Activated effector memory CD4-positive, alpha-beta T cell treated with Interleukin-2 at 50 U/mL for 16 hours (primary cell): ENCODE data around the gene FRMPD4.

Source experiments
- DNase-seq: peaks from one replicate; pipeline ENCODE4 v3.0.0-alpha.2; 2020

The FRMPD4 gene

DNA sequence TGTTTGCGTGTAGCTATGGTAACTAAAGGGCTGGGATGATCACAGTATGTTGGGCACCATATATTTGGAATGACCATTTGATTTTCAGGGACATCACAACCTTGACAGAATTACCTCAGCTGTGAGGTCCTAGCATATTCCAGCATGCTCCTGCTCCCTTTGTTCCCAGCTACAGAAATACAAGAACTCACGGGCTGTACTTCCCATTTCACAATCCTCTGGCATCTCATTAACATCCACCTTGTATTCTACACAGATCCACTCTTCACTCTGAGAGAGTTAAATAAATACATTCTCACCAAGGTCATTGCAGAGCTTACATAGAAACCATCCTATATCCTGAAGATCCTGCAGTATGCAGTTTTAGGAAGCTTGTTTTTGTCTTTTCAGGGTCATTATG lies 169.7 kb downstream of the FRMPD4 start:
- DNase-seq, result no peak

DNA sequence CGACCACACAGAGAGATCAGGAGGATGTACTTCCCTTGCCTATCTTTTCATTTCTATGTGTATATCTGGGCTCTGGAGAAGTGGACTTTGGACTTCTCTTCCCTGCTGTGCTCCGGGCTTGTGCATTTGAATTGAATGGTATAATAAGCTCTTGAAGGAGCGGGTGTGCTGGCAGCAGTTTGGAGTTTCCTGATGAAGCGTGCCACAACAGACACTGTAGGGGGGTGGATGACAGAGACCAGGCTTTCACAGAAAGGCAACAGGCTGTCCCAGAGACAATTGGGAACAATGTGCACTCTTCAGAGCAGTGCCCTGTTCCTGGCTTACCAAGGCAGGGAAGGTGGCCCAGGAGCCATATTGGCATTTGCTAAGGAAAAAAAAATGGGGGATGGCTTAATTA lies 170.1 kb downstream of the FRMPD4 start:
- no peak for DNase-seq

DNA sequence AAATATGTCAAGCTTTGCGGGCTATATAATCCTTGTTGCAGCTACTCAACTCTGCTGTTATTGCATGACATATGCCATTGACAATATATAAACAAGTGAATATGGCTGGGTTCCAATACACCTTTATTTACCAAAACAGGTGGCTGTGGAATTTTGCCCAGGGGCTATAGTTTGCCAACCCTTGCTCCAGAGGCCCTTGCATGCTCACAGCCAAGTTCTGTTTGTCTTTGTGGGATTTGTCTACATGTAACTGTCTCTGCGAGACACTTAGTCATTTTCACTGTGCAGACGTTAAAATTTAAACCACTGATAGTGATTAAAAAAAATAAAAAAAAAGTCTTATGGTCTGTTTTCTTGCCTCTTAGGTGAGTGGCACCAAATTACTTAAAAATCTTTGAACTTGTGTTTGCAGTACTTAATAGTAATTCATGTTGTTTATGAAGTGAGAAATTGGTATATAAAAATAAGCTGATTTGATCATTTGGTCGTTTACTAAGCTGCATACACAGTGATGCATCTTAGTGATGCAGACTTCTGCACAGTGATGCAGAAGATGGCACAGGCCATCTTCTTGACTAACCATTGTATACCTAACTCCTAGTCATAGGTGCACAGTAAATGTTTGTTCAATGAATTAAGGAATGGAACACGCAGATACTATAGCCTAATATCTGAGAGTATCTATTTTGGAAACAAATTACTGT lies 170.9 kb downstream of the FRMPD4 start:
- no peak for DNase-seq

DNA sequence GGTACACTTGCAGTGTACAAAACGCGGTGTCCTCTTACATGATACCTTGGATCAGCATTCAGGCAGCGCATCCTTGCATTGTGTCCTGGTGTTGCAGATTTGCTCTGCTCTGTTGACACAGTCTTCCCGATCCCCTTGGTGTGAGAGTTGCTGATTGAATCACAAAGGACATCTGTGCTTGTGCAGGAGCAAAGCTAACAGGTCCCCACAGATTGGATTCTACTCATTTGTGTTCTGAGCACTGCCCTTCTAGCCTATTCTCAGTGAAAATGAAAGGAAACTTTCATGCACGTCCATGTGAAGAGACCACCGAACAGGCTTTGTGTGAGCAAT lies 171.4 kb downstream of the FRMPD4 start:
- DNase-seq, result no peak

DNA sequence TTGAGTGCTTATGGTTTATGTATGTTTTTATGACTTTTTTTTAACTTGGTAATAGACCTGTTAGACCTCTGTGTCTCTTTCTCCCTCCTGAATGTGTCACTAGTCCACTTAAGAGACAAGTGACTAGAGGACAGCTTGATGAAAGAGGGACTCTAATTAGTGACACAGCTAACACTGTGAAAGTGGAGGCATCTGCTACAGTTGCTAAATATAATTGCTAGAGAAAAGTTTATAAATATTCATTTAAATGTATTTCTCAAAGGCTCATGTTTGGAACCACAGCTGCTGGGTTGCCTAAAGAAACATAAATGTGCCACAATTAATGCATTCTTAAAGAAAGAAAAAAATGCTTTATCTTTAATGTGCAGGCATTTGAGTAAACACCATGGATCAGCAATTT lies 176.4 kb downstream of the FRMPD4 start:
- no peak for DNase-seq

DNA sequence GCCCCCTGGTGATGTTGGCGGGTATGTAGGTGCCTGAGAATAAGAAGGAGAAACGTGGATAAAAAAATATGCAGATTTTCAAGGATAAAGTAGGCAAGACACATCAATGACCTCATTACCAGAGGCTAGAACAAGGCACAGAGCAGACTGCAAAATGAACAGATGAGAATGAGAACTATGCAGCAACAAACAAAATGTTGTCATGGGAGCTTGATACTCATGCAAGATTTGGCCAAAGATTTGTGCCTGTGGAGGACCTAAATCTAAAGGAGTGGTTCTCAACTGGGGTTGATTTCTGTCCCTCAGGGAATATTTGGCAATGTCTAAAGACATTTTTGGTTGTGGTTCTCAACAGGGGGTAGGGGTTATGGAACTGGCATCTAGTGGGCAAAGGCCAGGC lies 177.3 kb downstream of the FRMPD4 start:
- no peak for DNase-seq

DNA sequence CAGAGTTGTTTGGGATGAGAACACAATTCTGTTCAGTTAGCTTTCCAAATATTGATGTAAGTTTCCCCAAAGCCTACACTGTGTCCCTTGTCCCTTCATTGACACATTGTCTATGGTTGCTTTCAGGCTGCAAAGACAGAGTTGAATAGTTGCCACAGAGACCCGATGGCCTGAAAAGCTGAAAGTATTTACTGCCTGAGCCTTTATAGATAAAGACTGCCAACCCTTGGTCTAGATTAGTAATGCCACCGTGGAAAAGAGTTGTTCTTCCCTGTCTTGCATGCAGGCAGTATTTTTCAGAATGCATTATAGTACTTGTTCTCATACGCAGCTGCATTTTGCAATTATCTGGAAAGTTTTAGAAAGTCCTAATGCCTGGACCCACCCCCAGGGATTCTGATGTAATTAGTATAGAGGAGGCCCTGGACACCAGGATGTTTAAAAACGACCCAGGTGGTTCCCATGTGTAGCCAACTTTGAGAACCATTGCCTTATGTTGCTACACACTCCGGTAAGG lies 180.8 kb downstream of the FRMPD4 start:
- no peak for DNase-seq

DNA sequence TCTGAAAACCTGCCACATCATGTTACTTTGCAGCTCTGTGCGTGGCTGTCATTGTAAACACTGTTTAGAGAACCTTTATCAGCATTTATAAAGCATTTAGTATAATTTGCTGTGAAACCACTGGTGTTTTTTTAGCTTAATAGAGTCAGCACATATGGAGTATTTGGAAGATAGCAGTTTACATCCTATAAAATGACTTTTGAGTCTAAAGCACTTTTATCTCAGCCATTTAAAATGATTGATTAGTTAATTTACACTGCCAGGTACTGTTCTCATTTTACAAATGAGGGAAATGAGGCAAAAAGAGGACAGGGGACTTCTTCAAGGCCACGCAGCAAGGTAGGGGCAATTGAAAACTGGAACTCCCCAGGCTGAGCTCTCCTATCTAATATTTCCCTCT lies 181.7 kb downstream of the FRMPD4 start:
- no peak for DNase-seq

DNA sequence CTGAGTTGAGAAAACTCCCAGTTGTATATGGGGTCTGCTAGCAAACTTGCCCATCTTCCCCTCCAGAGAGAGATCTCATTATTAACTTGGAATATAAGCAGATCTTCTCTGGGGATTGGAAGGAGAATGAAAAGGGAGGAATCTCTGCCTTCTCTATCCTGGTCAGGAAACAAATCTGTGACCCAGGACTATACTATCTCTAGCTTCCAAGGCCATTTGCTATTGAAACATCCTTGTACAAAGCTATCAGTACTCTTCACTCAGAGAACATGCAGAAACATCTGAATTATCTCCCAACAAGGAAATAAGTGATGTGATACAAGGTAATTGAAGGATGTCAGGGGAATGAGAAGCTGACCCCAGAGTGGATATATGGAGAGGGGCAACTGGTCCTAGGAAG lies 183.8 kb downstream of the FRMPD4 start:
- no peak for DNase-seq

DNA sequence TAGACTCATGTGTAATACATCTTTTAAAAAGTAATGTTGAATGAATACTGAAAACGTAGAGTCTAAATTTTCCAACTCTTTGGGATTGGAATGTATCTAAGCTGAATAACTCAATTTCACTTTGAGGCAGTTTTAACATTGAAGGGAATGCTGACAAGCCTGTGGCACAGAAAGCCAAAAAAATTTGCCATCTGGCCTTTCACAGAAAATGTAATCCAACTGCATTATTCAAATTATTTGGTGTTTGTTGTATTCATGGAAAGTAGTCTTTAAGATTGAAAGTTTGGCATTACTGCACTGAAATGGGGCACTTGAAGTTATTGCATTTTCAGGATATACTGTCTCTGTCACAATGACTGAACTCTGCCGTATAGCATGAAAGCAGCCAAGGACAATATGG lies 186.9 kb downstream of the FRMPD4 start:
- DNase-seq, result no peak

DNA sequence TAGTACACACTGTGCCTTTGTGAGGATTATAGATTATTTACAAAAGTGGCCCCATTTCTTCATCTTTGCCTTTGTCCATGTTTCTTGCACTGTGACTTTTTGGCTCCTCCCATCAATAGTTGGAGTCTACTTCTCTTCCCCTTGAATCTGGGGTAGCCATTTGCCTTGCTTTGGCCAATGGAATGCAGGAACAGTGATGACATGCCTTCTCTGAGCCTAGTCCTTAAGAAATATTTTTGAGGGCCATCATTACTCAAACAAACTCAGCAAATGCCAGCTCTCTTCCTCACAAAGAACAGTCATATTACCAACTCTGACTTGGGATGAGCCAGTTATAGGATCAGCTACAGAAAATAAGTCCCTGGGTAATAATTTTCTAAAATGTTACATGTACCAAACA lies 189.6 kb downstream of the FRMPD4 start:
- no peak for DNase-seq

DNA sequence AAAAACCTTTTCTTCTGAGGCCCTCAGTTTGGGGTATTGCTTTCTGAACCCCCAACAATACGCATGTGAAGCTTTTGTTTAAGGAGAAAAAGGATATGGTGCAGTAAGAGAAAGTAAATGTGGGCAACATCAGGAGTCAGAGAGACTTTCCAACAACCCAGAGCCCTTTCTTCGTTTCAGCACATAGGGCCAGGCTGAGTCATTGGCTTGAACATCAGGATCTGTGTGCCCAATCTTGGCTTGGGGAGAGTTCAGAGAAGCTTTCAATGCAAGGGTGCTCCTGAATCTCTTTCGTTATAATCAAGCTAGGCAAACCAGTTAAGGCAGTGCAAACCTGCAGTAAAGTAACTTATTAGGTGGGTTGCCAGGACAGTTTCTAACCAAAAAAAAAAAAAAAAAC lies 191.2 kb downstream of the FRMPD4 start:
- no peak for DNase-seq

DNA sequence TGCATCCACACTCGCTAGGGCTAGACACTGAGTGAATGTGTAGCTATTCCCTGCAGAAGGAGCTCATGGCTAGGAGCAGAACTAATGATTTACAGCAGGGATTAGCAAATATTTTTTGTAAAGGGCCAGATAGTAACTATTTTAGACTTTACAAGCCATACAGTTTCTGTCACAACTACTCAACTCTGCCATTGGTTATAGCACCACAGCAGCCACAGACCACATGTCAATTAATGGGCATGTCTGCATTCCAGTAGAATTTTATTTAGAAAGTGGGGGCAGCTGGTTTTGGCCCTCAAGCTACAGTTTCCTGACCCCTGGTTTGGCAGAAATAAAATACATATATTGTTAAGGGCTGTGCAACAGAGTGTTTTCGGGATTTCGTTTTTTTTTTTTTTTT lies 192.6 kb downstream of the FRMPD4 start:
- DNase-seq, result no peak

DNA sequence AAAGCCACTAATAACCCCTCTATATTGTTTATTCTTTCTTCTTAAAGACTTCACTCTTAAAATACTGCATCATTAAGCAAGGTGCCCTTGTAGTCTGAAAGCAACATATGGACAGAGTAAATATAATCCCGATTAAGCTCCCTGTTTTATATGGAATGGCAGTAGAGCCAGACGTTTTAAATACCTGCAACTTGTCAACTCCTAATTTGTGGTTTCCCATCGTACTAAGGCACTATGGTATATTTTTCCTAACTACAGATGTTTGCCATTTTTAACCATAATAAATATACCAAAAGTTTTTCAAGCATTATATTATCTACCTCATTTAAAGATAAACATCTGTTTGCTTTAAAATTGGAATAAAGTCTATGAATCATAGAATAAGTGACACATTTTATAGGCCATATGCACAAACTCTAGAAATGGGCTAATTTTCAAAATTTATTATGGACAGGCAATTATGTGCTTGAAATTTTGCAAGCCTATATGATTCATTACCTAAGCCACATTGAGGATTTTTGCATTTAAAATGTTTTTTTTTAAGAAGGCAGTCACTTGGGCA lies 194.6 kb downstream of the FRMPD4 start:
- no peak for DNase-seq

DNA sequence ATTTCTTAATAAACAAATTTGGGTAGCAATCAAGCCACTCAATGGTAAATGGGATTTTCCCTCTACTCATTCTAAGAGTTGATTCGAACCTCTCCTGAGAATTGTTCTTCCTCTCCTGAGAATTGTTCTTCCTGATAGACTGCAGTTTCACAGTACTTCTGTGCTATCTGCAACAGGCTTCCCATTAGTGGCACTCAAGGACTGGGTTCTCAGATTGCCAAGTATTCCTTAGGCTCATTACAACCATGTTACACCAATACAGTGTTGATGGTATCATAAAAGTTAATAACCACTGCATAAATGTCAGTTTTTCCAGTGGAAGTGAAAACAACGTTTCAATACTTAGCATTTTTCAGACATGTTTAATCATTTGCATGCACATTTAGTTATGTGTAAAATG lies 201.6 kb downstream of the FRMPD4 start:
- DNase-seq, result no peak

DNA sequence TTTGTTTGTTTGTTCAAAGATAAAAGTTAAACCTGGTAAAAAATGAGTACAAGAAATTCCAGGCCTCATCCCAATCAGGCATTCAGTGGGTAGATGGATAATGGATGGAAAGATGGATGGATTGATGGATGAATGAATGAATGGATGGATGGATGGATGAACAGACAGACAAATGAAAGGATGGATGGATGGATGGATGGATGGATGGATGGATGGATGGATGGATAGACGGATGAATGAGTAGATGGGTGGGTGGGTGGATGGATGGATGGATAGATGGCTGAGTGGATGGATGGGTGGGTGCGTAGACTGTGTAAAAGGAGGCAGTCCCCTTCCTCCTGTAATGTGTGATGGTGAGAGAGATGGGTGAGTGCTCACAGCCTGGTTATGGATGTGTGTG lies 206.7 kb downstream of the FRMPD4 start:
- DNase-seq, result no peak

DNA sequence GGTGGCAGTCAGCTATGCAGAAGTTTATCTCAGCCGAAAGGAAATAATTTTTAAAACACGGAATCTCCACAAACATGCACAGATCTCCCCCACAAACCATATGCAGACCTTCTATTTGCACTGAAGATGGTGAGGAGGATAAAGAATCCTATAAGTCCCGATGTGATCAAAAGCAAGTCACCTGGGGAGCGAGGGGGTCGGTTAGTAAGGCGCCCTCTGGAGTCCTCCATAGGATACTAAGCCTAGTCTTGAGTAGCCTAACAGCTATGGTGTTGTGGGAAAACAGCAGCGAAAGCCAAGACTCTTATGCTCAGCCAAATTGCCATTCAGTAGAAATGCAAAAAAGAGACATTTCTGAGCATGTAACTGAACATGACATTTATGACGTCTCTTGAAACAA lies 210.9 kb downstream of the FRMPD4 start:
- no peak for DNase-seq

DNA sequence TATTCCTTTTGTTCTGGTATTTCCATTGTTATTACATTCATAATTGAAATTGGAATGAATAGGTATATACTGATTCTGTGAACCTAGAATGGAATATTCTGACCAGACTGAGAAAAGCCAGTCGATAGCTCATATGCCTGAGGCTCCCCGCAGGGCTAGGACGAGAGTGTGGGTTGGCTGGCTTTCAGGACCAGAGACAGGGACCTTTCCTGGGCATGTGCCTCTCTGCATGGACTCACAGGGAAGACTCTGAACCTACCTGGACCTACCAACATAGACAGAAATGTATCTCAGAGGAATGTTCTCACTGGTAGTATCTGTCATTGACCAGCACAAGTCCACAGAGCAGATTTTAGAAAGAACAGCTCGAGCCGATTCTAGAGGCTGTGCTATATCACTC lies 214.6 kb downstream of the FRMPD4 start:
- DNase-seq, result no peak

DNA sequence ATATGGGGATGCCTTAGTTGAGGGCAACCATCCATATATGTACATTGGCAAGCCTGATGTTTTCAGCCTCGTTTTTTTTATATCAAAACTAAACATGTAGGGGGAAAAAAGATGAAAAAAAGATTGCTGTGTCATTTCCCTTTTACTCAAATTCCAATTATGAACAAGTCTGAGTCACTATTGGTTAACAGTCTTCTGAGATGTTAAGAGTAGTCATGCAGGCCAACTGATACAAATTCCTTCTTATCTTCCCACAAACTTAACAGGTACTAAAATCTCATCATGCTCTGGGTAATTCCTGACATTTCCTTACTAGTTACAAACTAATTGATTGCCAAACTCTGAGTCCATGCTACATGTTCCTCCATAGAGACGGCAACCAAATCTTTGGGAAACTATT lies 222.1 kb downstream of the FRMPD4 start:
- no peak for DNase-seq

DNA sequence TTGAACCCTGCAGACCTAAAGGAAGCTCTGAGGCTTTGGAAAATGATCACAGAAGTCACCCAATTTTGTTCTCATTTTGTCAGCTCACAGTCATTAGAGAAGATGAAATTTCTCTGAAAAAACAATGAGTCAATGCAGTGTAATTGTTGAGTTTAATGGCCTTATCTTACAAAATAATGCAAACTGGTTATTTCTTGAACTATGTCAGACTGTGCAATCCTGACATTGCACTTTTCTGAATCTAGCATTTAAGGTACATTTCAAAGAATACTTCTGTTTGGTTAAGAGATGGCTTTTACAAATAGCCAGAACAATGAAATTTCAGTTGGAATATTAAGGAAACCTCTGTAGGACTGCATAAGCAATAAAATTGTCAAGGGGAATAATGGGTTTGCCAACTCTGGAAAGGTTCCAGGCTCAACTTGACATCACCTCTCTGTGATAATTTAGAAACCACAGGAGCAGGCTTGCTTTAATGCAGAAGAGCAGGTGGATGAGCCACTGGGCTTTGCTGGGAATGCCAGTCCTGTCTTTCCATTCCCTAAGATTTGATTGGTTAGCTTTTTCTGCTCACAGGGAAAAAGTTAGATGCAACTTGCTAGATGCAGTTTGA lies 222.8 kb downstream of the FRMPD4 start:
- DNase-seq, result no peak

DNA sequence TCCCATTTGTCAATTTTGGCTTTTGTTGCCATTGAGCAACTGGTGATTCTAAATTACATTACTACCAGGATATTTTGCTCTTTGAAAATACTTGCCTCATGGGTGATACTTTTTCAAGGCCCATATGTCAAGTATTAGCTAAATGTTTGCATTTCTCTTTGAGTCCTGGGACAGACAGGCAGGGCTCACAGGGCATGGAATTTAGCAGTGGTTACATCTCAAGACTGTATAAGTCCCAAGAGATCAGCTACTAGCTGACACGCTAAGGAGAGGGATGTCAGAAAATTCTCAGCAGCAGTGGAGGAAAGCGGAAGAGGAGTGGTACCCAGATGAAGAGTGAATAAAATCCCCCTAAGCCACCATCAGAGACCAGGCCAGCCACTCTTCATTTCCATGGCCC lies 224.9 kb downstream of the FRMPD4 start:
- no peak for DNase-seq

DNA sequence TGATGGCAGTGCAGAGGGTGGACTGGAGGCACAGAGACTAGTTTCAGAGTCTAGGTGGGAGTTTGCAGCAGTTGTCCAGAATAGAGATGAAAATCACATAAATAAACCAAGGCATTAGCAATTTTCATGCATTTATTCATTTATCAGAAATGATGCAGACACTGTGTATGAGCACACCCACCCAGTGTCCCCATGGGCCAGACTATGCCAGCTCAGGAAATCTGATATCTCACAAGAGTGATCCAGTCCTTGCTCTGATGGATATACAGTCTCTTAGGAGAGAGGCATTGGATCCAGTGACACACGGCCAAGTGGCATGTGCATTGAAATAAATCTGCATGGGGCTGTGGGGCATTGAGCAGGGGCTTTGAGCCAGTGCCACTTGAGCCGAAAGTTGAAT lies 228.2 kb downstream of the FRMPD4 start:
- no peak for DNase-seq

DNA sequence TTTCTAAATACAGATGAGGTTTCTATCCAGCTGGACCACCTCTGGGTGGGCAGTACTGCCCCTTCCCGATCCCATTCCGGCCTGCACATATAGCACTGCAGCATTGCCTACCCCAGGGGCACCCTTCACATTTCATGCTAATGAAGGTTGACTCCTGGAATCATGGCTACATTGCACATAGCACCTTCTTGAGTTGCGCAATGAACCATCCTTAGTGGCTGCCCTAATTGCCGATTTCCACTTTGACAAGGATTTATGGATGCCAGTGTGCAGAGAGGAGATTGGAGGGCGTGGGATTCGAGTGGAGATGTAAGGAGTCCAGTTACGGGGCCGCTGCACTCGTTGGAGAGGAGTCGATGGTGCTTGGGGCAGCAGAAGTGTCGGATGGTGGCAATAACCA lies 229.0 kb downstream of the FRMPD4 start:
- DNase-seq, result no peak

DNA sequence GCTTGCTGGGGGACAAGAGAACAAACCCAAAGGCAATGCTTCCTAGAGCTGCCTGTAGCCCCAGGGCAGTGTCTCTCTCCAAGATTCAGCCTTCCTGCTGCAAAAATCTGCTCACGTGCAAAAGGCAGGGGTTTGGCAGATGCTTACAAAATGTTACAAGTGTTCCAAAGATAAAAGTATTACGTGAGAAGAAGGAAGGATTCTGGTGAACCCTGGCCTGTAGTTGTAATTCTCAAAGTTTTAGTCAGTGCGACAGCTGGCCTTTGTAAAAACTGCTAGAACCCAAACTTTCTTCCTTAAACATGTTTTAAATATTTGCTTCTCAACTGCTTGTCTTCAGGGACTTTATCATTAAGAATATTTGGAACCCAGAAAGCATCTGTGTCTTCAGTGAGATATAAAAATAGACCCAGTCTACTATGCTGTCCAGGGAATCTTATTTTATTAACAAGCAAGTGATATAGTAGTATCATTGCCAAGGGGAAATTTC lies 232.3 kb downstream of the FRMPD4 start:
- DNase-seq, result no peak

DNA sequence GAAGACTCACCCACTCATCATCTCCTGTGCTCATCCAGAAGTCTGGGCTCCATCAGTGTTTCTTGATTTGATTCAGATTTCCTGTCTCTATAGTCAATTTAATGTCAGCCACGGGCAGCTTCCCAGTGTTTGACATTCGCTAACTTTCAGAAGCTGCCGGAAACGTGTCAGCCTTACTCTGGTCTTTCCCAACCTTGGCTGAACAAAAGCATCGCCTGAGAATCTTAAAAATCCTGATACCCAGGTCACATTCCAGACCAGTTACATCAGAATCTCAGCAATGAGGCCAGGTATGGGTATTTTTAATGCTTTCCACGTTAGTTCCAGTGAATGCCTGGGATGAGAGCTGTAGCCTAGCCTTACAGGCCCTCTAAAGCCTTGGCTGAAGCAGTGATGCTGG lies 233.8 kb downstream of the FRMPD4 start:
- no peak for DNase-seq
